T-helper 1 cell treated with Interleukin-12 subunit alpha and Interleukin-12 subunit beta and Interleukin-4 antibody, amounts not matched to agents 30 μg/mL and 1 μg/mL, for 36 hours (primary cell): ENCODE results near the gene ARSA.

Source experiments
- H3K27ac Mint-ChIP-seq: one replicate; pipeline ENCODE4 v1.8.0; 2021; ENCODE audit warnings: mild to moderate bottlenecking, mixed read lengths
- H3K27me3 Mint-ChIP-seq: one replicate; pipeline ENCODE4 v1.8.0; 2021; ENCODE audit warnings: low read depth, mixed read lengths
- H3K36me3 Mint-ChIP-seq: one replicate; pipeline ENCODE4 v1.8.0; 2021; ENCODE audit warnings: low read depth, mixed read lengths
- H3K4me1 Mint-ChIP-seq: one replicate; pipeline ENCODE4 v1.8.0; 2021; ENCODE audit warnings: low read depth, mixed read lengths
- H3K4me3 Mint-ChIP-seq: one replicate; pipeline ENCODE4 v1.8.0; 2021; ENCODE audit warnings: mild to moderate bottlenecking, moderate library complexity, mixed read lengths
- H3K9me3 Mint-ChIP-seq: one replicate; pipeline ENCODE4 v1.8.0; 2021; ENCODE audit warnings: mixed read lengths

Gene ARSA

DNA sequence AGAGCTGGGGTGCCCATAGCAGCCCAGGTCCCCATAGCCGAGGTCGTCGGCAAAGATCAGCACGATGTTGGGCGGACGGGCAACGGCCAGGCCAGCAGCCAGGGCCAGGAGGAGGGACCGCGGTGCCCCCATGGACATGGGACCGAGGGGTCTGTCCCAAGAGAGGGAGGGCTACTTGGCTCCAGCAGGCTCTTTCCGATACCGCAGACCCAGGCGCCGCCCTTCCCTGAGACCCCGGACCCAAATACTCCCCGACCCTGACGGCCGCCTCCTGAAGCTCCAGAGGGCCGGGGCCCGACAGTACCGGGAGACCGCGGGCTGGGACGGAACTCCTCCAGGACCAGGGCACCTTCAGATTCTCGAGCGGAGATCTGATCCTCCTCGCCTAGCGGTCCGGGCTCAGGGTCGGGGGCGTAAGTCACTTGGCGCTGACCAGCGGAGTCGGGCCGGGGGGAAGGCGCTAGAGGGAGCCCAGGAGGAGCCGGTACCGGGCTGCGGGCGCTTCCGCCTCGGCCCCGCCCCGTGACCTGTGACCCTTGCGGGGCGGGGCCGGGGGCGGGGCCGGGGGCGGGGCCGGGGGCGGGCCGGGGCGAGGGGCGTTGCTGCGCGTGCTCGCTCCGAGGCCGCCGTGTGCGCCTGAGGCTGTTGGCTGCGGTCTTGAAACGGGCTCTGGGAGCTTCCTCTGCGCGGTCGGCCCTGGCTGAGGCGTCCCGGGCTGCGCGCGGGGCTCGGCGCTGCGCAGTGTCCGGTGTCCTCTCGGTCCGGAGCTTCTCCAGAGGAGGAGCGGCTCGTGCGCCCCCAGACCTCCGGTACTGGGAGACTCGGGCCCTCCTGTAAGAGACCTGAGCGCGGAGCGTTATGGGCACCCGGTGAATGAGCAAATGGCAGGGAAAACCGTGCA, at the start of gene ARSA:
Gene ARSA (minus strand): TSS at position 511 of the 901 bp plus-strand sequence. CDS start 373 bp downstream, at position 138.
- H3K27ac Mint-ChIP-seq = peak within 1 kb of the TSS; percentile 62

GRCh38 chr22:50676661-50677492, 48.9 kb upstream of the ARSA start:
- Mint-ChIP-seq H3K9me3 (peaks cover 4% of the 10 kb centered on the region), H3K36me3 (no peaks in the 10 kb centered on the region), H3K4me3 (no peak overlapping the region), H3K4me1 (peaks cover 4% of the 10 kb centered on the region), H3K27me3 (peaks cover 38% of the 10 kb centered on the region), H3K27ac (no peak overlapping the region)

More for the DNA sequence above, at the start of gene ARSA:
- no peaks in the 10 kb centered on the region for H3K9me3 Mint-ChIP-seq
- H3K27me3 Mint-ChIP-seq = no peaks in the 10 kb centered on the region
- H3K36me3 Mint-ChIP-seq = peaks cover 6% of the 10 kb centered on the region
- H3K4me1 Mint-ChIP-seq = peaks cover 11% of the 10 kb centered on the region
- H3K4me3 Mint-ChIP-seq = peak within 1 kb of the TSS; percentile 86

GRCh38 chr22:50676180-50676636, 48.3 kb upstream of the ARSA start:
- no peak overlapping the region for H3K27ac Mint-ChIP-seq
- H3K36me3 Mint-ChIP-seq = no peaks in the 10 kb centered on the region
- peaks cover 4% of the 10 kb centered on the region for H3K4me1 Mint-ChIP-seq
- no peak overlapping the region for H3K4me3 Mint-ChIP-seq
- H3K27me3 Mint-ChIP-seq = peaks cover 44% of the 10 kb centered on the region
- H3K9me3 Mint-ChIP-seq = peaks cover 2% of the 10 kb centered on the region

DNA sequence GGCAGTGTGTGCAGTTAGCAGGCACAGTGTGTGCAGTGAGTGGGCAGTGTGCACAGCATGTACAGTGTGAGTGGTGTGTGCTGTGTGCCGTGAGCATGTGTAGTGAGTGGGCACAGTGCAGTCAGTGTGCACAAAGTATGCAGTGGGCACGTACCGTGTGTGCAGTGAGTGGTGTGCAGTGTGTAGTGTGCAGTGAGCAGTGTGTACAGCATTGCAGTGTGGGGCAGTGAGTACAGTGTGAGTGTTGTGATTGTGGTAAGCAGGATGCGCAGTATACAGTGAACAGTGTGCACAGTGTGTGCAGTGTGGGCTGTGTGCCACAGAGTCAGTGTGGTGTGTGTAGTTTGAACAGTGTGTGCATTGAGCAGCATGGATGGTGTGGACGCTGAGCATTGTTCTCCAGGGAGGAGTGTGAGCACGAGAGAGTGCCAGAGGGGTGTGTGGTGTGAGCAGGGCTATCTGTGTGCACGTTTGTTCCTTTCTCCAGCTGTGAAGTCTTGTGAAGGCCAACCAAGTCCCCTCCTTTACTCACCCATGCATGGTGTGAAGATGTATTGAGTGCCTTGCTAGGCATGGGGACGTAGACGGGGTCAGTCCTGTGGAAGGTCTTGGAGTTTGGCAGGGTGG, 47.7 kb upstream of the ARSA start:
- Mint-ChIP-seq H3K27ac (no peak overlapping the region), H3K4me1 (peaks cover 4% of the 10 kb centered on the region), H3K9me3 (no peaks in the 10 kb centered on the region), H3K36me3 (no peaks in the 10 kb centered on the region), H3K4me3 (peak overlapping the region; percentile 11), H3K27me3 (peaks cover 50% of the 10 kb centered on the region)

DNA sequence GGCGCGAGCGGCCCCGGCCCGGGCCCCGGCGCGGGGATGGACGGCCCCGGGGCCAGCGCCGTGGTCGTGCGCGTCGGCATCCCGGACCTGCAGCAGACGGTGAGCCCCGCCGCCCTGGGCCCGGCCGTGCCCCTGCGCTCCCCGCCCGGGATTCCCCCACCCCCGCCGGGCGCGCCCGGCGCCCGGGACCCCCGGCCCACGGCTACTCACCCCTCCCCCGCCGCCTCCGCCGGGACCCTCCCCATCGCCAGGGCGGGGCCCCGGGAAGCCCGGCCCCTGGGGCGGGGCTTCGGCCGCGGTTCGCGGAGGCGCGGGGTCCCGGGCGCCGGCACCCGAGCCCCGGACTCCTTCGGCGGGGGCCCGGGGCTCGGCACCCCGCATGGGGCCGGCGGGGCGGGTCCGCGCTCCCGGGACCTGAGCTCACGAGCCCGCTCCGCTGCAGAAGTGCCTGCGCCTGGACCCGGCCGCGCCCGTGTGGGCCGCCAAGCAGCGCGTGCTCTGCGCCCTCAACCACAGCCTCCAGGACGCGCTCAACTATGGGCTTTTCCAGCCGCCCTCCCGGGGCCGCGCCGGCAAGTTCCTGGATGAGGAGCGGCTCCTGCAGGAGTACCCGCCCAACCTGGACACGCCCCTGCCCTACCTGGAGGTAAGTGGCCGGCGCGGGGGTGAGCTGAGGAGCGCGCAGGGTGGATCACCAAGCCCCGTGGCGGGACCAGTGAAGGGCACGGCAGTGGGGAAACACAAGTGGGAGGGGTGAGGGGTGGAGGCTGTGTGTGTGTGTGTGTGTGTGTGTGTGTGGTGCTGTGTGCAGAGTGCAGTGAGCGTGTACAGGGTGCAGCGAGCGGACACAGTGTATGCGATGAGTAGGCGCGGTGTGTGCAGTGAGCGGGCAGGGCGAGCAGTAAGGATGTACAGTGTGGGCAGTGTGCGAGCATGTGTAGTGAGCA, 46.9 kb upstream of the ARSA start:
- H3K36me3 Mint-ChIP-seq = no peaks in the 10 kb centered on the region
- H3K4me1 Mint-ChIP-seq = peaks cover 4% of the 10 kb centered on the region
- H3K27me3 Mint-ChIP-seq = peaks cover 58% of the 10 kb centered on the region
- no peak overlapping the region for H3K27ac Mint-ChIP-seq
- no peaks in the 10 kb centered on the region for H3K9me3 Mint-ChIP-seq
- peak overlapping the region; percentile 11 for H3K4me3 Mint-ChIP-seq

DNA sequence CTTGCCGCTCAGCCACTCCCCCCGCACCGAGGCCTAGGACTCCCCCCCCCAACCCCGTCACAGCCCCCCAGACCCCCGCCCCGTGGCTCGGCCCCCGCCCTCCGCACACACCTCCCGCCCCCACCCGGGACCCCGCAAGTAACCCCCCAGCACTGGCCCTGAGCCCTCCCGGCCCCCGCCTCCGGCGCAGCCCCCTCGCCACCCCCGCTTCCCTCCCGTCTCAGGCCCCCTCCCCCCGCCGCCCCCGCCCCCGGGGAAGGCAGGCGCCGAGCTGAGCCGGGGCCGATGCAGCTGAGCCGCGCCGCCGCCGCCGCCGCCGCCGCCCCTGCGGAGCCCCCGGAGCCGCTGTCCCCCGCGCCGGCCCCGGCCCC, 46.2 kb upstream of the ARSA start:
- peaks cover 4% of the 10 kb centered on the region for H3K4me1 Mint-ChIP-seq
- no peaks in the 10 kb centered on the region for H3K9me3 Mint-ChIP-seq
- no peaks in the 10 kb centered on the region for H3K36me3 Mint-ChIP-seq
- no peak overlapping the region for H3K4me3 Mint-ChIP-seq
- H3K27ac Mint-ChIP-seq = no peak overlapping the region
- peaks cover 59% of the 10 kb centered on the region for H3K27me3 Mint-ChIP-seq

DNA sequence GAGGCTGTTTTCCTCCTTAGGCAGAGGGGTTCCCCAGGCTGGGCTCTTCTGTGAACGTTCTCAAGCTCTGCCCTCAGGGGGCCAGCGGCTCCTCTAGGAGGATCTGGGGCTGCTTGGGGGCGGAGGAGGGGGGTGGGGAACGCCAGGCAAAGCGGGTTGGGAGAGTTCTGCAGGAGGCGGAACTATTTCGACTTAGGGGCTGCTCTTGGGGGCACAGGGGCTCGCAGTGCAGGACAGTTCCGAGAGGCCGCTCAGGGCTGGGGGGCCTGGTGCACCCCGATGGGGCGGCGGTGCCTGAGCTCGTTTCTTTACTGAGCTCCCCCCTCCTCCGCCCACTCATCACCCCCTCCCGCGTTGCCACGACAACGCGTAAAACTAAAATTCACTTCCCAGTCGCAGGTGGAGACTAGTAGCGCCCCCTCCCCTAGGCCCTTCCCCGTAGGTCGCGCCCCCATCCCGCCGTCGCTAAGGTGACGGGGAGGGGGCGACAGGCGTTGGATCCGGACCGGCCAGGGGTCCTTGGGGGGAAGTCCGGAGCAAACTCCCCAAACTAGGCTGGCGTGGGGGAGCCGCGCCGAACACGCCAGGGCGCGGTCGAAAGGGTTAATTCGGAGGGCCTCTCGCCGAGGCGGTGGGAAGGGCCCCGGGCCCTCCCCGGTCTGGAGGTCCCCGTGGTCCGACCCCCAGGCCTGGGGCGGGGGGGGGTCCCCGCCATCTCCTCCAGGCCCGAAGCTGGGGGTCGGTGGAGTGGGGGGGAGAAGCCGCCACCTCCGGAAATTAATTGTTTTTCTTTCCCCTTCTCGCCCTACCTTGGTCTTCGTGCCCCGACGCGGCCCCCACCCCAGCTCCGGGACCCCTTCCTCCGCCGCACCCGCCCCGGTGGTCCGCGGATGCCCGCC, 45.5 kb upstream of the ARSA start:
- no peak overlapping the region for H3K27ac Mint-ChIP-seq

DNA sequence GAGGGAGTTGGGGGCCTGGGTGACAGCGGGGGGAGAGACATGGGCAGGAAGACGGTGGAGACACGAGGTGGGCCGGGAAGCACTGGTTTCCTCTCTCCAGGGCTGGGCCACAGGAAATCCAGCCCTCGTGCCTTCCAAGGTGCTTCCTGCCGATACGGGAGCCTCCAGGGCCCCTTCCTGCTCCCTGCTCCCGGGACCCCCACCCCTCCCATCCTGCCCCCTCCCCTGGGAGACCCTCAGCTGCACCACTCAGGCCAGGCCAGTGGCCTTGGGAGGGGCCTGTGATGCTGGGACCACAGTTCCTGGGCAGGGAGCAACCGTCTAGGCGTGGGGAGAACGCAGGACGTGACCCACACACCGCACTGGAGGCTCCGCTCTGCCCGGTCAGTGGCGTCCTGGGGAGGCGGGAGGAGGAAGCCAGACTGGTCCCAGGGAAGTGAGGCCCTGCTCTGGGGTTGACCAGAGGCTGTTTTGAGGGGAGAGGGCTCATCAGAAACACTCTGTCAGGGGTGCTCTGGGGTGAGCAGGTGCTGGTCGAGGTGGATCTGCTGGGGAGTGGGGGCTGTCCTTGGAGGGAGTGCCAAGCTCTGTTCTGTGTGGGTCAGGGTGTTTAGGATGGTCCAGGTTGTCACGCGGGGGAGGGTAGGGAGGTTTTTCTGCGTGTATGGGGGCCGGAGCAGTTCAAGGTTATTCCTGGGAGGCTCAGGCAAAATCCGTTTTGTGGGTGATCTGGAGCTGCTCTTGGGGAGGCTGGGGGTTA, 44.7 kb upstream of the ARSA start, which contains the start of gene SHANK3:
Gene SHANK3 (plus strand): TSS at position 353 of the 760 bp plus-strand sequence.
- Mint-ChIP-seq H3K27ac (no peak within 1 kb of the TSS), H3K36me3 (no peaks in the 10 kb centered on the region), H3K4me1 (peaks cover 4% of the 10 kb centered on the region), H3K27me3 (peaks cover 68% of the 10 kb centered on the region), H3K9me3 (no peaks in the 10 kb centered on the region), H3K4me3 (peak within 1 kb of the TSS; percentile 54)

More for the DNA sequence above, 45.5 kb upstream of the ARSA start:
- Mint-ChIP-seq H3K4me3 (no peak overlapping the region), H3K36me3 (no peaks in the 10 kb centered on the region), H3K27me3 (peaks cover 60% of the 10 kb centered on the region), H3K4me1 (peaks cover 4% of the 10 kb centered on the region), H3K9me3 (no peaks in the 10 kb centered on the region)

GRCh38 chr22:50672041-50672440, 44.1 kb upstream of the ARSA start:
- H3K36me3 Mint-ChIP-seq = no peaks in the 10 kb centered on the region
- peaks cover 69% of the 10 kb centered on the region for H3K27me3 Mint-ChIP-seq
- no peak overlapping the region for H3K4me3 Mint-ChIP-seq
- no peak overlapping the region for H3K27ac Mint-ChIP-seq
- H3K4me1 Mint-ChIP-seq = peaks cover 4% of the 10 kb centered on the region
- H3K9me3 Mint-ChIP-seq = no peaks in the 10 kb centered on the region

DNA sequence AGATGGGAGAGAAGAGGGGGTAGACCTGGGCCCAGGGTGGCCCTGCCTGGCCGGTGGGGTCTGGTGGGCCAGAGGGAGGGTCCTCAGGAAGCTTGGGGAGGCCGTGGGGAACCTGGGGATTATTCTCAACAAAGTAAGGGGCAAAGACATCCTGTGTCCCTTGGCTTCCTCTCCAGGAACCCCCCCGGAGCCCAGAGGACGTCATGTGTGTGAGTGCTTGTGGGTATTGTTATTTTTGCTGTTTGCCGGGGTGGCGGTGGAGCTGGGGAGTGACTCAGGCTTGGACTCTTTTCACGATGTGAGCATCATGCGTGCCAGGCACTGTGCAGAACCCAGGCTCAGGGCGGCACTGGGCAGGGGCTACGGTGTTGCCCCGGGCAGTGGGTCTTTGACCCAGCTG, 43.7 kb upstream of the ARSA start:
- Mint-ChIP-seq H3K27me3 (peaks cover 65% of the 10 kb centered on the region), H3K9me3 (no peaks in the 10 kb centered on the region), H3K27ac (no peak overlapping the region), H3K36me3 (no peaks in the 10 kb centered on the region), H3K4me3 (no peak overlapping the region), H3K4me1 (peaks cover 4% of the 10 kb centered on the region)

- peak overlapping the region; percentile 22 for H3K27ac Mint-ChIP-seq
- no peak overlapping the region for H3K4me3 Mint-ChIP-seq
- H3K4me1 Mint-ChIP-seq = peaks cover 4% of the 10 kb centered on the region
- no peaks in the 10 kb centered on the region for H3K9me3 Mint-ChIP-seq
- peaks cover 59% of the 10 kb centered on the region for H3K27me3 Mint-ChIP-seq
- H3K36me3 Mint-ChIP-seq = no peaks in the 10 kb centered on the region
Observed at GRCh38 chr22:50670914-50671538, 43.1 kb upstream of the ARSA start.

GRCh38 chr22:50670513-50670912, 42.6 kb upstream of the ARSA start:
- Mint-ChIP-seq H3K36me3 (no peaks in the 10 kb centered on the region), H3K9me3 (no peaks in the 10 kb centered on the region), H3K27me3 (peaks cover 54% of the 10 kb centered on the region), H3K4me3 (no peak overlapping the region), H3K27ac (no peak overlapping the region), H3K4me1 (peaks cover 4% of the 10 kb centered on the region)
